Measurements from ENCODE around the gene RHBDL1.

RHBDL1 gene

DNA sequence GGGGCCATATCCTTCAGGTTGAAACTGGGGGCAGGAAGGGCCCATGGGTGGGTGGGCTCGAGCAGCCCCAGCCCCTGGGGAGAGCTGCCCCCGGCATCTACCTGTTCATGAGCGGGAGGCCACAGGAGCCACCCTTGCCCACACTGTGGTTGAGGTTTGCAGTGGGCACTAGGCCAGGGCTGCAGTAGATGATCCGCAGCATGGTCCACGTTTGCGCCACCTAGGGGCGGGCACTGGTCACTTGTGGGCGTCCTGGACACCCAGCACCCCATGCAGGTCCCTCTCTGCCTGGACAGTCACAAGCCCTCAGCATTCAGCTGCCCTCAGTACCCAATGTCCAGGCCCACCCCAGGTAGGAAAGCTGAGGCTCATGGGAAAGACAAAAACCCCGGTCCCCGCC lies 10.5 kb downstream of the RHBDL1 start:
- Histone ChIP-seq H3K79me2 (ENCODE audit: insufficient read depth, low read length) (peaks cover 51% of the 10 kb centered on the region), H3K4me2 (ENCODE audit: insufficient read depth, low read length) (no peak overlapping the region), H4K20me1 (ENCODE audit: insufficient read depth, low read length) (peaks cover 40% of the 10 kb centered on the region), H3K4me3 (ENCODE audit: low read depth in 1 of 2, low read length in 2 of 2) (no peak overlapping the region), H3K9ac (ENCODE audit: low read depth, low read length) (no peak overlapping the region), H3K4me1 (ENCODE audit: insufficient read depth, low read length) (peaks cover 81% of the 10 kb centered on the region), H3K27me3 (ENCODE audit: insufficient read depth, low read length, poor library complexity) (no peaks in the 10 kb centered on the region), H3K27ac (ENCODE audit: low read length) (no peak overlapping the region), H2AFZ (ENCODE audit: low read depth, low read length) (no peak overlapping the region), H3K9me3 (ENCODE audit: insufficient read depth, low read length, severe bottlenecking) (no peaks in the 10 kb centered on the region), H3K36me3 (ENCODE audit: insufficient read depth, low read length) (peaks cover 67% of the 10 kb centered on the region)
- TF ChIP-seq, protein P1, sequence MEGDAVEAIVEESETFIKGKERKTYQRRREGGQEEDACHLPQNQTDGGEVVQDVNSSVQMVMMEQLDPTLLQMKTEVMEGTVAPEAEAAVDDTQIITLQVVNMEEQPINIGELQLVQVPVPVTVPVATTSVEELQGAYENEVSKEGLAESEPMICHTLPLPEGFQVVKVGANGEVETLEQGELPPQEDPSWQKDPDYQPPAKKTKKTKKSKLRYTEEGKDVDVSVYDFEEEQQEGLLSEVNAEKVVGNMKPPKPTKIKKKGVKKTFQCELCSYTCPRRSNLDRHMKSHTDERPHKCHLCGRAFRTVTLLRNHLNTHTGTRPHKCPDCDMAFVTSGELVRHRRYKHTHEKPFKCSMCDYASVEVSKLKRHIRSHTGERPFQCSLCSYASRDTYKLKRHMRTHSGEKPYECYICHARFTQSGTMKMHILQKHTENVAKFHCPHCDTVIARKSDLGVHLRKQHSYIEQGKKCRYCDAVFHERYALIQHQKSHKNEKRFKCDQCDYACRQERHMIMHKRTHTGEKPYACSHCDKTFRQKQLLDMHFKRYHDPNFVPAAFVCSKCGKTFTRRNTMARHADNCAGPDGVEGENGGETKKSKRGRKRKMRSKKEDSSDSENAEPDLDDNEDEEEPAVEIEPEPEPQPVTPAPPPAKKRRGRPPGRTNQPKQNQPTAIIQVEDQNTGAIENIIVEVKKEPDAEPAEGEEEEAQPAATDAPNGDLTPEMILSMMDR (IDR thresholded peaks at IDR 0.05; ENCODE audit: borderline replicate concordance, extremely low read depth, low read length, poor library complexity, severe bottlenecking) = peak; percentile 51
- TF ChIP-seq EZH2 (IDR thresholded peaks at IDR 0.05; ENCODE audit: borderline replicate concordance, low read depth, low read length, severe bottlenecking) = no peak
- DNase-seq (no peak), ATAC-seq (ENCODE audit: insufficient read depth, low read depth) (no peak)

DNA sequence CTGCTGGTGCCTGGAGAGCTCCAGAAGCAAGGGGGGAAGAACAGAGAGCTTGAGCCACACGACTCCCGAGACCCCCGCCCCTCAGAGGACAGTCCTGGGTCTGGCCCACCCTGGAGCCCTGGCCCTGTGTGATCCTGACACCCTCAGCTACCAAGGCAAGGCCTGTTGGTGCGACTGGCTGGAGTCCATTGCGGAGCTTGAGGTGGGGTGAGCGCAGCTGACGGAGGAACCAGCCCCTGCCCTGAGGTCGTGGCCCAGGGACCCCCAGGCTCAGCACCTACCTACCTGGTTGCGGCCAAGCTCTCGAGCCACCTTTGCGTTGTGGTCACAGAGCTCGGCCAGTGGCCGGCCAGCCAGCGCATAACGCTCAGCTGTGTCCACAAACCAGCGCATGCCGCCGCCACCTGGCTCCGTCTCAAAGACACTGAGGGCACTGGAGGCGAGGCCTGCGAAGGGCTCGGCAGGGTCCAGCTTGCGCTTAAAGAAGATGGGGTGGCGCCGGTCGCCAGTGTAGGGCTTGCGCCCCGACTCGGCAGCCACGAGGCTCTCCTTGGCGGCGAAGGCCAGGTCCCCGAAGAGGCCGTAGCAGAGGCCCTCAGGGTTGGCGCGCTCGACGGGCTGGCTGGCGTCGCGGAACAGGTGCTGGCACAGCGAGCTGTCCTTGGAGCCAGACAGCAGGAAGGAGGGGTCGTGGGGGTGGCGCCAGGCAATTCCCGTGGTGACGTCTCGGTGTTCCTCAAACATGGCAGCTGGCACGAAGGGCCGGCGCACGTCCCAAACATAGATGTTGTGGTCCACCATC lies 11.2 kb downstream of the RHBDL1 start:
- no peaks in the 10 kb centered on the region for H3K27me3 ChIP-seq (ENCODE audit: insufficient read depth, low read length, poor library complexity)
- TF ChIP-seq, protein P1 (IDR thresholded peaks at IDR 0.05; ENCODE audit: borderline replicate concordance, extremely low read depth, low read length, poor library complexity, severe bottlenecking) = no peak
- TF ChIP-seq EZH2 (IDR thresholded peaks at IDR 0.05; ENCODE audit: borderline replicate concordance, low read depth, low read length, severe bottlenecking) = no peak
- H3K4me1 ChIP-seq (ENCODE audit: insufficient read depth, low read length) = peaks cover 74% of the 10 kb centered on the region
- H3K9ac ChIP-seq (ENCODE audit: low read depth, low read length) = no peak overlapping the region
- no peak overlapping the region for H2AFZ ChIP-seq (ENCODE audit: low read depth, low read length)
- H3K79me2 ChIP-seq (ENCODE audit: insufficient read depth, low read length) = peaks cover 44% of the 10 kb centered on the region
- no peak for ATAC-seq (ENCODE audit: insufficient read depth, low read depth)
- DNase-seq = no peak
- H3K4me2 ChIP-seq (ENCODE audit: insufficient read depth, low read length) = no peak overlapping the region
- H3K4me3 ChIP-seq (ENCODE audit: low read depth in 1 of 2, low read length in 2 of 2) = no peak overlapping the region
- peaks cover 33% of the 10 kb centered on the region for H4K20me1 ChIP-seq (ENCODE audit: insufficient read depth, low read length)
- peaks cover 60% of the 10 kb centered on the region for H3K36me3 ChIP-seq (ENCODE audit: insufficient read depth, low read length)
- no peaks in the 10 kb centered on the region for H3K9me3 ChIP-seq (ENCODE audit: insufficient read depth, low read length, severe bottlenecking)
- H3K27ac ChIP-seq (ENCODE audit: low read length) = no peak overlapping the region

DNA sequence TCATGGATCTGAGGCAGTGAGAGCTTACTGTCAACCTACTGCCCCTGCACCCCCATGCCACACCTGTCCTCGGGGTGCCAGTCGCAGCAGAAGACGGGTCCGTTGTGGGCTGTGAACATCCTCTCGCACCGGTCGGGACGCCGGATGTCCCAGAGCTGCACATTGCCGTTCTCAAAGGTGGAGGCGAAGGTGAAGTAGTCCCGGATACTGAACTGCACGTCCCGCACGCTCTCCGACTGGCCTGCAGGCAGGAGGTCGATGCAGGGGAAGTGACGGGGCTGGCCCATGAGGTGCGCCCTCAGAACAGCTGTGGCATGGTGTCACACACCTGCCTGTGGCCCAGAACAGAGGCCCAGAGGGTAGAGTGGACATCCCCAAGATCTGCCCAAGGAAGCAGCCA lies 12.0 kb downstream of the RHBDL1 start:
- Histone ChIP-seq H2AFZ (ENCODE audit: low read depth, low read length) (no peak overlapping the region), H3K27me3 (ENCODE audit: insufficient read depth, low read length, poor library complexity) (no peaks in the 10 kb centered on the region), H3K79me2 (ENCODE audit: insufficient read depth, low read length) (peaks cover 35% of the 10 kb centered on the region), H3K4me1 (ENCODE audit: insufficient read depth, low read length) (peaks cover 65% of the 10 kb centered on the region), H3K36me3 (ENCODE audit: insufficient read depth, low read length) (peaks cover 52% of the 10 kb centered on the region), H4K20me1 (ENCODE audit: insufficient read depth, low read length) (peaks cover 25% of the 10 kb centered on the region), H3K4me3 (ENCODE audit: low read depth in 1 of 2, low read length in 2 of 2) (no peak overlapping the region), H3K27ac (ENCODE audit: low read length) (no peak overlapping the region), H3K4me2 (ENCODE audit: insufficient read depth, low read length) (peak overlapping the region; percentile 19; the same call in 1 of the 2 replicates), H3K9me3 (ENCODE audit: insufficient read depth, low read length, severe bottlenecking) (no peaks in the 10 kb centered on the region), H3K9ac (ENCODE audit: low read depth, low read length) (no peak overlapping the region)
- DNase-seq (no peak), ATAC-seq (ENCODE audit: insufficient read depth, low read depth) (no peak)
- TF ChIP-seq, protein P1 (IDR thresholded peaks at IDR 0.05; ENCODE audit: borderline replicate concordance, extremely low read depth, low read length, poor library complexity, severe bottlenecking) = no peak
- no peak for TF ChIP-seq EZH2 (IDR thresholded peaks at IDR 0.05; ENCODE audit: borderline replicate concordance, low read depth, low read length, severe bottlenecking)
